GM13977 (cell line): ENCODE results near the gene SRSF5.
"Not testable (repeated sequence)": the region's sequence is repeated elsewhere in the genome, so short reads cannot be mapped to it uniquely, and the experiment has no call there.

Source experiments
- DNase-seq: peaks from one replicate; pipeline ENCODE4 v3.0.0; 2012; ENCODE audit warnings: low spot score
- CTCF ChIP-seq: IDR thresholded peaks from 2 replicates; pipeline ENCODE4 v1.5.1; 2012; ENCODE audit warnings: mild to moderate bottlenecking, control low read depth; ENCODE audit not compliant: insufficient read depth; ENCODE audit errors: extremely low read depth, missing control alignments
- in situ Hi-C: fragments of 300-500 bp; cut with MboI; formaldehyde crosslinking; loops from one replicate; pipeline ENCODE4 v1.12.0; 2022; ENCODE audit warnings: low sequenced_read_pairs, low pct_unique_long_range_greater_than_20kb, mixed read lengths, inconsistent platforms; ENCODE audit not compliant: unreplicated experiment

The SRSF5 gene

GRCh38 chr14:69766984-69767368, at the start of gene SRSF5:
Gene SRSF5 (plus strand): TSS chr14:69767142. CDS start chr14:69768157, 1,015 bp downstream.
- in situ Hi-C loops = no loop called here
- TF ChIP-seq CTCF = no peak
- peak; percentile 91 for DNase-seq

- in situ Hi-C loops = loop anchor here (5.0 to 25.0 kb wide), 2 partner anchors 111 to 481 kb away; no protein-coding TSS in a partner anchor
- not testable (repeated sequence) for DNase-seq
These were observed 48.3 kb upstream of the SRSF5 start for GRCh38 chr14:69718614-69719013.

GRCh38 chr14:69719501-69719951, 47.4 kb upstream of the SRSF5 start:
- no peak for DNase-seq
- in situ Hi-C loops = loop anchor here (5.0 to 25.0 kb wide), 2 partner anchors 112 to 482 kb away; no protein-coding TSS in a partner anchor

GRCh38 chr14:69720912-69721311, 46.0 kb upstream of the SRSF5 start:
- no peak for TF ChIP-seq CTCF
- in situ Hi-C loops = loop anchor here (25.0 kb wide), 1 partner anchor 484 kb away; no protein-coding TSS in a partner anchor

More at GRCh38 chr14:69719501-69719951, 47.4 kb upstream of the SRSF5 start:
- TF ChIP-seq CTCF = no peak

GRCh38 chr14:69726761-69727511, 40.0 kb upstream of the SRSF5 start:
- DNase-seq = peak; percentile 89
- peak; percentile 96 for TF ChIP-seq CTCF
- in situ Hi-C loops = no loop called here

More at GRCh38 chr14:69720912-69721311, 46.0 kb upstream of the SRSF5 start:
- no peak for DNase-seq

- no peak for DNase-seq
- TF ChIP-seq CTCF = no peak
- in situ Hi-C loops = no loop called here
These were observed 39.1 kb upstream of the SRSF5 start for GRCh38 chr14:69727860-69728259.

GRCh38 chr14:69731919-69732598, 34.9 kb upstream of the SRSF5 start:
- in situ Hi-C loops, DNase-seq: not testable (repeated sequence)

GRCh38 chr14:69736405-69736804, 30.5 kb upstream of the SRSF5 start:
- DNase-seq, in situ Hi-C loops: not testable (repeated sequence)
